ENCODE measurements around the gene HOTAIR. TPM values are rescaled to one million over a fixed set of nuclear protein-coding genes. Genes with fewer than 3 reads are reported as not detected.

The HOTAIR gene
- total RNA-seq, 2 donors from 2014 or later, result not detected

- H3K4me1 ChIP-seq, result peaks cover 0 to 47% of the 10 kb centered on the region in 2 donors
- no peaks in the 10 kb centered on the region for H3K36me3 ChIP-seq
- no peak overlapping the region for H3K27ac ChIP-seq
- H3K27me3 ChIP-seq, result peaks cover 24 to 48% of the 10 kb centered on the region in 2 donors
- DNase-seq (ENCODE audit: low spot score), result no peak
- peak overlapping the region in 1 of 2 donors; percentile 53 for H3K4me3 ChIP-seq
- H3K9me3 ChIP-seq, result no peaks in the 10 kb centered on the region
- TF ChIP-seq CTCF (IDR thresholded peaks at IDR 0.05), result no peak
Observed at GRCh38 chr12:54016478-54016964, 41.8 kb upstream of the HOTAIR start.

GRCh38 chr12:54016051-54016450, 41.3 kb upstream of the HOTAIR start:
- peaks cover 26 to 53% of the 10 kb centered on the region in 2 donors for H3K27me3 ChIP-seq
- no peaks in the 10 kb centered on the region for H3K9me3 ChIP-seq
- H3K4me1 ChIP-seq, result peaks cover 0 to 47% of the 10 kb centered on the region in 2 donors
- H3K36me3 ChIP-seq, result no peaks in the 10 kb centered on the region
- no peak overlapping the region for H3K4me3 ChIP-seq
- H3K27ac ChIP-seq, result no peak overlapping the region
- no peak for TF ChIP-seq CTCF (IDR thresholded peaks at IDR 0.05)
- no peak for DNase-seq (ENCODE audit: low spot score)

GRCh38 chr12:54015018-54015931, 40.5 kb upstream of the HOTAIR start:
- Histone ChIP-seq H3K9me3 (no peaks in the 10 kb centered on the region), H3K36me3 (no peaks in the 10 kb centered on the region), H3K4me1 (peaks cover 0 to 45% of the 10 kb centered on the region in 2 donors), H3K27me3 (peaks cover 26 to 58% of the 10 kb centered on the region in 2 donors), H3K27ac (no peak overlapping the region), H3K4me3 (no peak overlapping the region)
- no peak for DNase-seq (ENCODE audit: low spot score)
- no peak for TF ChIP-seq CTCF (IDR thresholded peaks at IDR 0.05)

GRCh38 chr12:54014377-54015017, 39.7 kb upstream of the HOTAIR start:
- DNase-seq (ENCODE audit: low spot score), result no peak
- Histone ChIP-seq H3K4me3 (no peak overlapping the region), H3K4me1 (peaks cover 0 to 40% of the 10 kb centered on the region in 2 donors), H3K27me3 (peaks cover 33 to 66% of the 10 kb centered on the region in 2 donors), H3K9me3 (no peaks in the 10 kb centered on the region), H3K27ac (no peak overlapping the region), H3K36me3 (no peaks in the 10 kb centered on the region)
- no peak for TF ChIP-seq CTCF (IDR thresholded peaks at IDR 0.05)

- DNase-seq (ENCODE audit: low spot score), result no peak
- Histone ChIP-seq H3K36me3 (no peaks in the 10 kb centered on the region), H3K9me3 (no peaks in the 10 kb centered on the region), H3K27me3 (peaks cover 42 to 75% of the 10 kb centered on the region in 2 donors), H3K27ac (no peak overlapping the region), H3K4me3 (no peak overlapping the region), H3K4me1 (peaks cover 0 to 33% of the 10 kb centered on the region in 2 donors)
- TF ChIP-seq CTCF (IDR thresholded peaks at IDR 0.05), result no peak
Observed at GRCh38 chr12:54012631-54013409, 38.1 kb upstream of the HOTAIR start.
